Measurements from ENCODE around the gene PTPRE.

GRCh38 chr10:127973791-127974311, 66.9 kb downstream of the PTPRE start:
- TF ChIP-seq CTCF (conservative IDR thresholded peaks at IDR 0.05) (no peak), ZFX (IDR thresholded peaks at IDR 0.05) (no peak)

Data from C4-2B (cell line).